Ascending aorta (tissue), 2 donors: Measurements from ENCODE around the gene LTA4H. TPM values are rescaled to one million over a fixed set of nuclear protein-coding genes. Genes with fewer than 3 reads are reported as not detected.

ENCODE experiments used
- DNase-seq, 2 donors: peaks; one replicate each; pipeline ENCODE4 v3.0.0-alpha.2; 2019; ENCODE audit warnings: low spot score in 2 of 2
- H3K27ac ChIP-seq, 2 donors: fragments of 200-600 bp; sonication (generic); one replicate each; pipeline ENCODE4 v1.5.1; 2016 to 2017; ENCODE audit warnings: mild to moderate bottlenecking in 1 of 2
- H3K27me3 ChIP-seq: fragments of 200-600 bp; sonication (generic); one replicate; pipeline ENCODE4 v1.5.1; 2017
- H3K36me3 ChIP-seq, 2 donors: fragments of 200-600 bp; sonication (generic); one replicate each; pipeline ENCODE4 v1.5.1; 2016
- H3K4me1 ChIP-seq, 2 donors: fragments of 200-600 bp; sonication (generic); one replicate each; pipeline ENCODE4 v1.5.1; 2016 to 2017; ENCODE audit warnings: mild to moderate bottlenecking in 1 of 2
- H3K4me3 ChIP-seq, 2 donors: fragments of 200-600 bp; sonication (generic); one replicate each; pipeline ENCODE4 v1.5.1; 2016 to 2017; ENCODE audit warnings: mild to moderate bottlenecking in 1 of 2
- H3K9me3 ChIP-seq, 2 donors: fragments of 200-600 bp; sonication (generic); one replicate each; pipeline ENCODE4 v1.5.1; 2016
- intact Hi-C: fragments of 100-400 bp; cut with DNase I; formaldehyde crosslinking; loops from one replicate; pipeline ENCODE4 v1.15.1; 2023
- total RNA-seq: library from RNA; depleted of rRNA; stranded (reverse); fragments of >200 nt; gene quantifications from one replicate; pipeline ENCODE4 v1.1.0, GENCODE V29; 2016
- TF ChIP-seq, protein P1 (sequence below), 3 experiments: fragments of 200-600 bp in 2 of 3; fragments of 450-650 bp in 1 of 3; sonication (generic) in 2 of 3; IDR thresholded peaks; one replicate each; pipeline ENCODE4 v1.5.1; 2016 to 2019; ENCODE audit warnings: antibody characterized with exemption in 3 of 3, mild to moderate bottlenecking in 1 of 3, moderate library complexity in 1 of 3

LTA4H gene
- total RNA-seq, 1 donor from 2014 or later: 47.3 TPM

DNA sequence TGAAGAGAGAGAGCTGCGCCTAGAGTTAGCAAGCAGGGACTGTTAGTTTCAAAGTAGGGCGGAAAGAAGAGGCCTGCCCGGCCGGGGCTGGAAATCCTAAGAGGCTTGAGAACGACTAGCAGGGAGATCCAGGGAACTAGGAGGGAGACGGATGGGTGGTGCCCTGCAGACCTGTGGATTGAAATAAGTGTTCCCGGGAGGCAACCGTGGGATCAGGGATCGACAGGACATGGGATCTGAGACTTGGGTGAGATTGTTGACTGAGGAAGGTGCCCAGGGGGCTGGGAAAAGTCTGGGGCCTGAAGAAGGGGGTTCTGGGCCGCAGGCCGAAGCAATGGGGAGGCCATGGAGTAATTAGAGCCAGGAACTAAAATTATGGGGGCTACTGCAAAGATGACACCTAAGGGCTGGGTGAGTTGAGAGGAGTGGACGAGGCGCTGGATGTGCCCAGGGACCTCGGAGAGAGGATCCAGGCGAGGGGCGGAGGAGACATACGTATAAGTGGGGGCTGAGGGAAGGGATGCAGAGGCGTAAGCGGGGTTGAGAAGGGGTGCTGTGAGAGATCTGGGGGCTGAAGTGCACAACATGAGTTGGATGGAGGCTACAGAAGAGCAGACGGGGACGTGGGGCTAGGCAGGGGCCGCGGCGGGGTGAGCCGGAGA, 635 bp downstream of the LTA4H start:
- TF ChIP-seq, protein P1, sequence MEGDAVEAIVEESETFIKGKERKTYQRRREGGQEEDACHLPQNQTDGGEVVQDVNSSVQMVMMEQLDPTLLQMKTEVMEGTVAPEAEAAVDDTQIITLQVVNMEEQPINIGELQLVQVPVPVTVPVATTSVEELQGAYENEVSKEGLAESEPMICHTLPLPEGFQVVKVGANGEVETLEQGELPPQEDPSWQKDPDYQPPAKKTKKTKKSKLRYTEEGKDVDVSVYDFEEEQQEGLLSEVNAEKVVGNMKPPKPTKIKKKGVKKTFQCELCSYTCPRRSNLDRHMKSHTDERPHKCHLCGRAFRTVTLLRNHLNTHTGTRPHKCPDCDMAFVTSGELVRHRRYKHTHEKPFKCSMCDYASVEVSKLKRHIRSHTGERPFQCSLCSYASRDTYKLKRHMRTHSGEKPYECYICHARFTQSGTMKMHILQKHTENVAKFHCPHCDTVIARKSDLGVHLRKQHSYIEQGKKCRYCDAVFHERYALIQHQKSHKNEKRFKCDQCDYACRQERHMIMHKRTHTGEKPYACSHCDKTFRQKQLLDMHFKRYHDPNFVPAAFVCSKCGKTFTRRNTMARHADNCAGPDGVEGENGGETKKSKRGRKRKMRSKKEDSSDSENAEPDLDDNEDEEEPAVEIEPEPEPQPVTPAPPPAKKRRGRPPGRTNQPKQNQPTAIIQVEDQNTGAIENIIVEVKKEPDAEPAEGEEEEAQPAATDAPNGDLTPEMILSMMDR (IDR thresholded peaks at IDR 0.05): no peak
- Histone ChIP-seq H3K4me3 (peak overlapping the region; percentile 77 to 83), H3K4me1 (peaks cover 0 to 13% of the 10 kb centered on the region in 2 donors), H3K27ac (peak overlapping the region; percentile 78 to 93), H3K9me3 (no peaks in the 10 kb centered on the region), H3K27me3 (no peaks in the 10 kb centered on the region), H3K36me3 (no peaks in the 10 kb centered on the region)
- DNase-seq: no peak
- intact Hi-C loops: loop anchor here (2.0 to 5.0 kb wide), 2 partner anchors 164 to 453 kb away; partner anchors contain the start of gene CFAP54

DNA sequence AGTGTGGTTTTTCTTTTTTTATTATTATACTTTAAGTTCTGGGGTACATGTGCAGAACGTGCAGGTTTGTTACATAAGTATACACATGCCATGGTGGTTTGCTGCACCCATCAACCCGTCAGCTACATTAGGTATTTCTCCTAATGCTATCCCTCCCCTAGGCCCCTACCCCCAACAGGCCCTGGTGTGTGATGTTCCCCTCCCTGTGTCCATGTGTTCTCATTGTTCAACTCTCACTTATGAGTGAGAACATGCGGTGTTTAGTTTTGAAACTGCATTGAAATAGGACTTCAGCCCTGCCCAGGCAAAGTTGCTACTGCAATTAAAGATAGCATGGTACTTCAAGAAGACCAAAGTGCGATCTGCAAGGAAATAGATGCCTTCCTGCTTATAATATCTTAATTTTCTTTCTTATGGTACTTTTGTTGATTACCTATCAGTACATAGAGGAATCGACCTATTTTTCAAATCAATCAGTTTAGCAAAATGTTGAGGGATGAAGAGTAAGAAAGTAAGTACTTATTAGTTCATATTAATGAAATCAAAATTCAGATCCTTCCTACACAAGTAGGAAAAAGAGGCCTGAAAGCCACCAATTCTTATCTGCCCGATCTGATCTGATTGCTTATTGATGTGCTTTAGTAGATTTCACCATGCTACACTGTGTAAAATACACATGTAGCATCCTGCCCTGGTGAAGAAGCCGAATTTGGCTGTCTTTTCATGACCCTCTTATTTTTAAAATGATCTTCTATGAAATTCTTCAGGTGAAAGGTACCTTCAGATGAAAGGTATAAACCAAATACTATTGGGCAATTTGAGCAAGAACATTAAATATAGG, 1.6 kb downstream of the LTA4H start:
- no peaks in the 10 kb centered on the region for H3K27me3 ChIP-seq
- peak overlapping the region; percentile 78 to 93 for H3K27ac ChIP-seq
- DNase-seq: no peak
- H3K36me3 ChIP-seq: no peaks in the 10 kb centered on the region
- H3K4me3 ChIP-seq: peak overlapping the region; percentile 77 to 83
- intact Hi-C loops: loop anchor here (2.0 kb wide), 1 partner anchor 165 kb away; no protein-coding TSS in a partner anchor
- TF ChIP-seq, protein P1 (IDR thresholded peaks at IDR 0.05): no peak
- no peaks in the 10 kb centered on the region for H3K9me3 ChIP-seq
- H3K4me1 ChIP-seq: peaks cover 0 to 13% of the 10 kb centered on the region in 2 donors

DNA sequence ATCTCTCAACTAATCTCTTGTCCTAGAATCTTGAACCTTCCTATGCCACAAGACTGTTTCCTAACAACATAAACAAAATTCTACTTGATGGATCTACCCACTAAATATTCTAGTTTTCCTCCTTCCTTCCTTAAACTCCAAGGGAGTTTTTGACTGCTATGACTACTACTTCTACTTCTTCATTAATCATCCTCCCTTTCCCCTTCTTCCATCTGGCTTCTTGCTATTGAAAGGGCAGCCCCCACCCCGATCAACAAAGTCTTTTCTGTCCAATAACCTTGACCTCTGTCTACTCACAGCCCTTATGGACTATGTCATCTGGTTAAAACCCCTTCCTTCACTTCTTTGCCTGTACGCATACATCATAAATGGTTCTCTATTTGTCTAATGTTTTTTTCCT, 5.6 kb downstream of the LTA4H start:
- intact Hi-C loops: no loop called here
- H3K27ac ChIP-seq: no peak overlapping the region
- no peak overlapping the region for H3K4me3 ChIP-seq
- H3K36me3 ChIP-seq: peaks cover 14 to 30% of the 10 kb centered on the region in 2 donors
- no peak for DNase-seq
- peaks cover 0 to 13% of the 10 kb centered on the region in 2 donors for H3K4me1 ChIP-seq
- TF ChIP-seq, protein P1 (IDR thresholded peaks at IDR 0.05): no peak
- no peaks in the 10 kb centered on the region for H3K27me3 ChIP-seq
- no peaks in the 10 kb centered on the region for H3K9me3 ChIP-seq

- Histone ChIP-seq H3K4me1 (peaks cover 0 to 5% of the 10 kb centered on the region in 2 donors), H3K27me3 (no peaks in the 10 kb centered on the region), H3K9me3 (no peaks in the 10 kb centered on the region), H3K36me3 (peaks cover 24 to 43% of the 10 kb centered on the region in 2 donors), H3K4me3 (no peak overlapping the region), H3K27ac (no peak overlapping the region)
- intact Hi-C loops: no loop called here
- DNase-seq: no peak
- TF ChIP-seq, protein P1 (IDR thresholded peaks at IDR 0.05): no peak
Measured at GRCh38 chr12:96028538-96028937, 6.8 kb downstream of the LTA4H start.

- TF ChIP-seq, protein P1 (IDR thresholded peaks at IDR 0.05): no peak
- H3K27me3 ChIP-seq: no peaks in the 10 kb centered on the region
- no peaks in the 10 kb centered on the region for H3K4me1 ChIP-seq
- H3K9me3 ChIP-seq: no peaks in the 10 kb centered on the region
- no peak overlapping the region for H3K4me3 ChIP-seq
- H3K36me3 ChIP-seq: peaks cover 37 to 62% of the 10 kb centered on the region in 2 donors
- DNase-seq: no peak
- H3K27ac ChIP-seq: no peak overlapping the region
- intact Hi-C loops: no loop called here
Measured at GRCh38 chr12:96026331-96026730, 9.1 kb downstream of the LTA4H start.
